GM10266 (cell line): Measurements from ENCODE around the gene NAP1L4.

Experiments used
- DNase-seq: peaks from one replicate; pipeline ENCODE4 v3.0.0; 2012; ENCODE audit errors: extremely low spot score
- TF ChIP-seq, protein P1 (sequence below): IDR thresholded peaks from 2 replicates; pipeline ENCODE4 v1.5.1; 2012; ENCODE audit warnings: mild to moderate bottlenecking, low read depth; ENCODE audit not compliant: control insufficient read depth, insufficient read depth; ENCODE audit errors: missing control alignments

Gene NAP1L4

DNA sequence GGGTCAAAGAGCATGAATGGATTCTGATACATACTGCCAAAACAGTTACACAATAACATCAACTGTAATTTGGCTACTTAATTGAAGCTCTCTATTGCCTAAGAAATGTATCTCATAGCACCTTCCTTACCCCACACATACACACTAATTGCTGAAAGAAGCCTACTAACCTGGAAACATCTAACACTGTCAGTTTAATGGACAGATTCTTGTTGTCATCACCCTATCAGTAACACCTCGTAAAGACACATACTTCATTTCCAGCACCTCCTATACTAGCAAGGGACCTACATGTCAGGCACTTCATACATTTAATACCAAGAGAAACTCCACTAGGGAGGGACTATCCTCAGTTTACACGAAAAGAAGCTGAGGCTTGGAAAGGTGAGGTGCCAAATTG, 9.9 kb downstream of the NAP1L4 start:
- no peak for DNase-seq
- TF ChIP-seq, protein P1, sequence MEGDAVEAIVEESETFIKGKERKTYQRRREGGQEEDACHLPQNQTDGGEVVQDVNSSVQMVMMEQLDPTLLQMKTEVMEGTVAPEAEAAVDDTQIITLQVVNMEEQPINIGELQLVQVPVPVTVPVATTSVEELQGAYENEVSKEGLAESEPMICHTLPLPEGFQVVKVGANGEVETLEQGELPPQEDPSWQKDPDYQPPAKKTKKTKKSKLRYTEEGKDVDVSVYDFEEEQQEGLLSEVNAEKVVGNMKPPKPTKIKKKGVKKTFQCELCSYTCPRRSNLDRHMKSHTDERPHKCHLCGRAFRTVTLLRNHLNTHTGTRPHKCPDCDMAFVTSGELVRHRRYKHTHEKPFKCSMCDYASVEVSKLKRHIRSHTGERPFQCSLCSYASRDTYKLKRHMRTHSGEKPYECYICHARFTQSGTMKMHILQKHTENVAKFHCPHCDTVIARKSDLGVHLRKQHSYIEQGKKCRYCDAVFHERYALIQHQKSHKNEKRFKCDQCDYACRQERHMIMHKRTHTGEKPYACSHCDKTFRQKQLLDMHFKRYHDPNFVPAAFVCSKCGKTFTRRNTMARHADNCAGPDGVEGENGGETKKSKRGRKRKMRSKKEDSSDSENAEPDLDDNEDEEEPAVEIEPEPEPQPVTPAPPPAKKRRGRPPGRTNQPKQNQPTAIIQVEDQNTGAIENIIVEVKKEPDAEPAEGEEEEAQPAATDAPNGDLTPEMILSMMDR = no peak

DNA sequence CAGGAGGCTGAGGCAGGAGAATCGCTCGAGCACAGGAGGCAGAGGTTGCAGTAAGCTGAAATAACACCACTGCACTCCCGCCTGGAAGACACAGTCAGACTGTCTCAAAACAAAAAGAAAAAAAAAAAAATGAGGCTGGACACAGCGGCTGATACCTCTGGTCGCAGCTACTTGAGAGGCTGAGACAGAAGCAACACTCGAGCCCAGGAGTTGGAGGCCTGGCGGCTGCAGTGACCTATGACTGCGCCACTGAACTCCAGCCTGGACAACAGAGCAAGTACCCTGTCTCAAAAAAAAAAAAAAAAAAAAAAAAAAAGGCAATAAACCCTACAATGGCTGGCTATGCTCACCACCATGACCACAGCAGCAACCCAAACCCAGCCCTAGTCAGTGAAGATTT, 11.0 kb downstream of the NAP1L4 start:
- DNase-seq = no peak
- TF ChIP-seq, protein P1 = no peak

DNA sequence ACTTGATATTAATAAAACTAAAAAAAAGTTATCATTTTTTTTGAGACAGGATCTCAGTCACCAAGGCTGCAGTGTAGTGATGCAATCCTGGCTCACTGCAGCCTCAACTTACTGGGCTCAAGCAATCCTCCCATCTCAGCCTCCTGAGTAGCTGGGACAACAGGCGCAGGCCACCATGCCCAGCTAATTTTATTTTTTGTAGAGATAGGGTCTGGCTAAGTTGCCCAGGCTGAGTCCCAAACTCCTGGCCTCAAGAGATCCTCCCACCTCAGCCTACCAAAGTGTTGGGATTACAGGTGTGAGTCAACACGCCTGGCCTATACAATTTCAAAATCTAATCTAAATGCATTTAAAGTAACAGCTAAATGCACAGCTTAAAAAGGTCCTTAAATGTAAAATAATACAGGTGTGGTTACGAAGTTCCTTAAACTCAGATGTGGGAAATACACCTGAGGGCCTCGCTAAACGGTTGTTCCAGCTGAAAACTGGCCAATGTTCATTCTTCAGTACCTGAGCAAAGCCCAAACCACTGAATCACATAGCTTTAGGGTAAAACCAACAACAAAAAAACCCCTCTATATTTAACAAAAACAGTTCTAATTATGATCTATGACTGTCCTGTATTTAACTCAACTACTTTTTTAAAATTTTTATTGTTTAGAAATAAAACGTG, 11.8 kb downstream of the NAP1L4 start:
- TF ChIP-seq, protein P1 = no peak
- DNase-seq = no peak

DNA sequence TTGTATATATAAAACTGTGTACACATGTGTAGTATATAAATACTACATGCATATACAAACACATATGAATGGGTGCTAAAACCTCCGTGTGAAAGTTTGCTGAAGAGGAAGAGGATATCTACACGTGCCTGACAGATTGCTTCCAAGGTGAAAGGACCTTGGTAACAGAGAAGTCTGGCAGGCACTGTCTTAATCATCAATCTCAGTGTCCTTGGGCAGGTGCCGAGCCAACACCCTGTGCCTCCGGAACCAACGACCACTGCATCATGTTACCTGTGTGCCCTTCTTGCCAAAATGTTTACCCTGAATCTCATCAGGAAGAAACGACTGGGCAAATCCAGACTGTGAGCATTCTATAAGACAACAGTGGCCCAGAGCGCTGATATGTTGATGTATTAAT, 15.0 kb downstream of the NAP1L4 start:
- TF ChIP-seq, protein P1 = no peak
- no peak for DNase-seq

DNA sequence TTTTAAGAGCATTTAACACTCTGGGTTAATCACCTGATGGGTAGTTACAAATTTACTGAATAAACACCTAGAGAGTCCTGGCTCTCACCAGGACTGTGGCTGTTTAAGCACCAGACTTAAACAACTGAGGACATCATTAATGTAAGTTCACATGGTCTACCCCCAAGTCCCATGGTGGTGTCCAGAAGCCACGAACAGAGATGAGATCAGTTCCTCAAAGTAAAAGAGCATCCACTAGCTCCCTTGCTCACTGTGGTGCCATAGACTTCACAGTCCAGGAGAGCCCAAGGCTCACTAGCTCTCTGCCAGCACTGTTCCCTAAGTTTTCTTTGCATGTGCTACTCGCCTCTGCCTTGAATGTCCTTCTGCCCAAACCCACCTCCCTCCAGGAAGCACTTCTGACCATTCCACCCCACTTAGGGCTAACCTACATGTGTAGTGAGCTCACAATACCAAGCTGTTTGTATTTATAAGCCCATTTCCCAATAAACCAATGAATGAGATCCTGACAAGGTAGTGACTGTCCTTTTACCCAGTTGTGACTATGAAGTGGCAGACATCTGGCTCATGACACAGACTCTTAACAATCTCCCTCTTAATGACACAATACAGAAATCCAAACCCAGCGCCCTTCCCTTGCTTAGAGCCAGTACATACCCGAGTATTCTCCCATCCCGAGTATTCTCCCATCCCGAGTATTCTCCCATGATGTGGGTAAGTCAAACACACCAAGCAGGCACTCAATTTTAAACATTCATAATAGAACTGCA, 15.7 kb downstream of the NAP1L4 start:
- DNase-seq = no peak
- TF ChIP-seq, protein P1 = no peak

DNA sequence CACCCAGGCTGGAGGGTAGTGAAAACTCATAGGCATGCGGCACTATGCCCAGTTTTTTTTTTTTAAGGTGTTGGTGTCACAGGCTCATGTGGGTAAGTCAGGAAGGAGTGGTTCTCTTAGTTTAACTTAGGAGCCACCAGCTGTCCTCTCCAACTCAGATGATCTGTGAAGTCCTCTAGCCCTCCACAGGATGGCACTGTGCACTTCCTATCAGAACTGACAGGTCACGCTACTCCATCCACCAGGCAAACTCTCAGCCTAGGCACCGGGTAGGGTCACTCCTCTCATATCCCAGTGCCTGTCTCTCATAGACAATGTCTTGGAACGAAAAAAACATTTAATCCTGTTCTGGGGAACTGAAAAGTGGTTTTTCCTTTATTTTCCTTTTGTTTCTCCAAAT, 16.5 kb downstream of the NAP1L4 start:
- TF ChIP-seq, protein P1 = peak; percentile 61
- DNase-seq = peak; percentile 27

DNA sequence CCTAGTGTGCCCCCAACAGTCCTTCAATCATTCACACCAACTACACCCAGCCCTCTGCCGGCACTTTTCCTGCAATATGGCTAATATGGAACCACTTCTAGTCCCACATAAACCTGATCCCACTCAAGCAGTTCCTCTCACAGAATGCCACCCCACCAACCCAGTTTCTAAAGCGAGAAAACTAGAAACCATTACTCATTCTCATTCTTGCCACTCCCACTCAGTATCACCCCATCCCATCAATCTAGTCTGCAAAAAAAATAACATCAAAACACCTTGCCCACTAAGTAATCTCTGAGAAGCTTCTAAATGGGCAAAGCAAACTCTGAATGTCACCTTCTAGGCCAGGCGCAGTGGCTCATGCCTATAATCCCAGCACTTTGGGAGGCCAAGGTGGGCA, 17.9 kb downstream of the NAP1L4 start:
- TF ChIP-seq, protein P1 = no peak
- no peak for DNase-seq
